GM12874 (cell line): ENCODE results near the gene LPIN1.

Experiments
- TF ChIP-seq, protein P1 (sequence below): IDR thresholded peaks from 2 replicates; pipeline ENCODE4 v1.5.1; 2011; ENCODE audit warnings: low read depth, mild to moderate bottlenecking, control low read depth, low read length, moderate library complexity; ENCODE audit not compliant: insufficient read depth

Gene LPIN1

DNA sequence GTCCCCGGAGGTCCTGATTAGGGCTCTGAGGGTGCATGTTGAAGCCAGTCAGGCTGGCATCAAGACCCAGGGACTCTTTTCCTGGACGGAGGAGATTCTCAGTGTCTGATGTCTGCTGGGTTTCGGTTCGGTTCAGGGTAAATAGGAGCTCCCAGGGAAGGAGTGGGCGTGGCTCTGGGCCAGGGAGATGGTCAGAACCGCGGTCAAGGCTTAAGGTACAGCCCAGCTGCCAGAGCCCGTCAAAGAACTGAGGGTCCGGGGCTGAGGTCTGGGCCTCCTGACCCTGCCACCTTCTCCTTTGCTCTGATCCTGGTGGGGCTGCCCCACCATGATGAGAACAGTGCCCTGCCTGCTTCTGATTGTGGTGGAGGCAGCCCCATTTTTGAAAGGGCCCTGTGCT lies 39.8 kb downstream of the LPIN1 start:
- TF ChIP-seq, protein P1, sequence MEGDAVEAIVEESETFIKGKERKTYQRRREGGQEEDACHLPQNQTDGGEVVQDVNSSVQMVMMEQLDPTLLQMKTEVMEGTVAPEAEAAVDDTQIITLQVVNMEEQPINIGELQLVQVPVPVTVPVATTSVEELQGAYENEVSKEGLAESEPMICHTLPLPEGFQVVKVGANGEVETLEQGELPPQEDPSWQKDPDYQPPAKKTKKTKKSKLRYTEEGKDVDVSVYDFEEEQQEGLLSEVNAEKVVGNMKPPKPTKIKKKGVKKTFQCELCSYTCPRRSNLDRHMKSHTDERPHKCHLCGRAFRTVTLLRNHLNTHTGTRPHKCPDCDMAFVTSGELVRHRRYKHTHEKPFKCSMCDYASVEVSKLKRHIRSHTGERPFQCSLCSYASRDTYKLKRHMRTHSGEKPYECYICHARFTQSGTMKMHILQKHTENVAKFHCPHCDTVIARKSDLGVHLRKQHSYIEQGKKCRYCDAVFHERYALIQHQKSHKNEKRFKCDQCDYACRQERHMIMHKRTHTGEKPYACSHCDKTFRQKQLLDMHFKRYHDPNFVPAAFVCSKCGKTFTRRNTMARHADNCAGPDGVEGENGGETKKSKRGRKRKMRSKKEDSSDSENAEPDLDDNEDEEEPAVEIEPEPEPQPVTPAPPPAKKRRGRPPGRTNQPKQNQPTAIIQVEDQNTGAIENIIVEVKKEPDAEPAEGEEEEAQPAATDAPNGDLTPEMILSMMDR = no peak

DNA sequence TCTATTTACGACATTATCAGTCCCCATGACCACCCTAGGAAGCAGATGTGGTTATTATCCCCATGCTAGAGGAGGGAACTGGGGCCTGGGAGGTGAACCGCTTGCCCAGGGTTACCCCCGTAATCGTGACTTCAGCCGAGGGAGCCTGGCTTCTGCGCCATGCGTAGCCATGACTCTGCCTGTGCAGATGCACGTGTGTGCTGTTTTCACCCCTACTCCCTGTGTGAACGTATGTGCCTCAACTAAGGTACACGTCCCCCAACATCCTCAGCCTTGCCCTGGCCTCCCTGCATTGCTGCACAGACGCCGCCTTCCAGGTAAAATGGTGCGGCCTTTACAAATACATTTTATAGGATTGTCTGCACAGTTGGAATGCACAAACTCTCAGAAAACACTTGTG lies 40.2 kb downstream of the LPIN1 start:
- TF ChIP-seq, protein P1 = no peak

DNA sequence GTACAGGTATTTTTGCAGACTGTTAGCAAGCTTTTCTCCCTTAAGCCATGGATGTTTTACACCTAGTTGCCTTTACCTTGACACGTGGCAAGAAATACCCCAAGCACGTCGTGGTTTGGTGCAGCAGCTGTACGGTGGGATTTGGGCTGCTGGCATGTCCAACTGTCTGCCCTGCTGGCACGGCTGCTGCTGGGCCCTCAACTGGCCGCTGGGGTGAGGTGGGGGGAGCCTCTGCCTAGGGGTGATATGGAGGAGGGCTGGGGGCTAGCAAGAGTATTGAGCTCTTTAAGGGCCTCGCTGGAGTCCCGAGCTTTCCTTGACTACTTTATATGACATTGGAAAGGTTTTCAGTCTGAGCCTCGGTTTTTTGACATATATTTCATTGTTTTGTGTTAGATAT lies 41.6 kb downstream of the LPIN1 start:
- TF ChIP-seq, protein P1 = no peak

DNA sequence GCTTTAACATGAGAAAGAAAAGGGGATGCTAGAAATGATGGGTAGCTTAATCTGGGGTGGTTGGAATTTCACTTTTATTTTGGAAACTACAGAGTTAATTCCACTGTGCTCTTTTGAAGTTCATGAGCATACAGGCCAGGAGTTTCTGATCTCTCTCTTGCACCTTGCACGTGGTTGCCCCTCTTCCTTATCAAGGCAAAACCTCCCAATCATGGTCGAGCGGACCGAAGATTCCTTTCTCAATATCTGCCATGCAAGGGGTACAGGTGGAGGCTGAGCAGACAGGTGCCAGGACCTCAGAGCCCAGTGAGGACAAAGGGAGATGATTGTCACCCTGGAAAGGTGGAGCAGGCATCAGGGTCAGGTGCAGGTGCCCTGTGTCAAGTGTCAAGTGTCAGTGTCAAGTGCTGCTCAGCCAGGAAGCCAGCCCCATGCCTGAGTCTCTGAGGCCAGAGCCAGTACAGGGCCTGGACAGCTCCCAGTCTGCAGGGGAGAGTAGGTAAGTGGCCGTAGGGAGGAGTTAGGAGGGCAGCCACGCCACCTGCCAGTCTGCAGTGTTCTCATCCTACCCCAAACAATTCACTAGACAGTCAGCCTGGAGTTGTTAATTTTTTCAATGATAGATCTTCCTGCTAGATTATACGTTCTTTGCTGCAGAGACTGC lies 42.2 kb downstream of the LPIN1 start:
- TF ChIP-seq, protein P1 = no peak

DNA sequence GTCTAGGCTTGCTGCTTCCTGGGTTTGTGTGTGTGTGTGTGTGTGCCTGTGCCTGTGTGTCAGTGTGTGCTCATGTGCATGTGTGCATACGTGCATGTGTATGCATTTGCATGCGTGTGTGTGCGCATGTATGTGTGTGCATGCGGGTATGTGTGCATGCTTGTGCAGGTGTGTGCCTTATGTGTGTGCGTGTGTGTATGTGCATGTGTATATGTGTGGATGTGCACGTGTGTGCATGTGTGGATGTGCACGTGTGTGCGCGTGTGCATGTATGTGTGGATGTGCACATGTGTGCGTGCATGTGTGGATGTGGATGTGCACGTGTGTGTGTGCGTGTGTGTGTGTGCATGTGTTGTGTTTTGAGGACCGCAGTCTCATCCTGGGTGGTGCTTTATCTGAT lies 42.8 kb downstream of the LPIN1 start:
- TF ChIP-seq, protein P1 = no peak

DNA sequence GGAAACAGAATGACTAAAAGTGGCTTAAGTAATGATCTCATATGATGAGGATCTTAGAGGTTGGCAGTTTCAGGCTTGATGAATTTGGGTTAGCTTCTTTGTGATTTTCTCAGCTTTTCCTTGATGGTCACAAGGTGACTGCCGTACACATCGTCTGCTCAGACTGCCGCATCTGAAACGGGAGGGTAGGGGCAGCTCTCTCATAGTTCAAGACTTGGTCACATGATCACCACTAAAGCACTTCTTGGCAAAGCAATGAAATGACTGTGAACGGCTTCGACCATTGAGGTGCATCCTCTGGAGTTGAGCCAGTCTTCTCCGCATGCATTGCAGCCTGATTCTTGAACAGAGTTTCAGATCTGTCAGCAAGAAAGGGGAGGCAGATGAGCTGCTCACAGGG lies 43.8 kb downstream of the LPIN1 start:
- TF ChIP-seq, protein P1 = no peak

DNA sequence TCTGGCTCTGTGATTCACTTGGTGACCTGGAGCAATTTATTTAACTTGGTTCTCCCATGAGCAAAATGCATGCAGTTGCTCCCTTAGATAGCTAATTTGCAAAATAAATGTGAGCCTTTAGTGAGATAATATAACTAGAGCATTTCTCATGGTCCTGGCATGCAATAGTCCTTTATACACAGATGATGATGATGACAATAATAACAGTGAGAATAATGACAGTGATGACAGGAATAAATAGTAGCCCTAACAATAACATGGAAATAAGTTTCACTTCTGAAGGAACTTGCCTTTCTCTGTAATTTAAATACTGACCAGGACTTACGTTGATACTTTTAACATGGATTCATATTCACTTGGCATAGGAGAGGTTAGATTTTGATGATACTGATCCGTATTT lies 49.2 kb downstream of the LPIN1 start:
- TF ChIP-seq, protein P1 = no peak
